PFSK-1 (cell line): Measurements from ENCODE around the gene ZDHHC7.

Experiments
- FOXP2 ChIP-seq: optimal IDR thresholded peaks from 2 replicates; pipeline ENCODE3; 2011; ENCODE audit warnings: borderline replicate concordance, control low read depth, inconsistent platforms; ENCODE audit not compliant: insufficient read depth; ENCODE audit errors: extremely low read length, extremely low read depth
- POLR2AphosphoS5 ChIP-seq: IDR thresholded peaks from 2 replicates; pipeline ENCODE4 v1.6.1; 2012; ENCODE audit warnings: low read depth, mild to moderate bottlenecking, control low read depth, low read length, moderate library complexity
- SIN3A ChIP-seq: IDR thresholded peaks from 2 replicates; pipeline ENCODE4 v1.6.1; 2012; ENCODE audit warnings: mild to moderate bottlenecking, low read length, moderate library complexity, borderline replicate concordance; ENCODE audit not compliant: insufficient read depth
- TAF1 ChIP-seq: IDR thresholded peaks from 2 replicates; pipeline ENCODE4 v1.6.1; 2012; ENCODE audit warnings: low read length, control low read depth, borderline replicate concordance; ENCODE audit not compliant: insufficient read depth
- TF ChIP-seq, protein P1 (sequence below), 2 experiments: IDR thresholded peaks; 2 replicates each; pipeline versions ENCODE4 v1.6.1 to v1.8.0; 2011 to 2012; ENCODE audit warnings: low read depth in 2 of 2, low read length in 2 of 2, control low read depth in 1 of 2, inconsistent platforms in 1 of 2, mild to moderate bottlenecking in 1 of 2, moderate library complexity in 1 of 2; ENCODE audit not compliant: insufficient read depth in 1 of 2

Gene ZDHHC7

GRCh38 chr16:84975066-84975465 is 36.3 kb downstream of the ZDHHC7 start:
- TF ChIP-seq POLR2AphosphoS5, result no peak
- no peak for TF ChIP-seq TAF1
- TF ChIP-seq, protein P1, sequence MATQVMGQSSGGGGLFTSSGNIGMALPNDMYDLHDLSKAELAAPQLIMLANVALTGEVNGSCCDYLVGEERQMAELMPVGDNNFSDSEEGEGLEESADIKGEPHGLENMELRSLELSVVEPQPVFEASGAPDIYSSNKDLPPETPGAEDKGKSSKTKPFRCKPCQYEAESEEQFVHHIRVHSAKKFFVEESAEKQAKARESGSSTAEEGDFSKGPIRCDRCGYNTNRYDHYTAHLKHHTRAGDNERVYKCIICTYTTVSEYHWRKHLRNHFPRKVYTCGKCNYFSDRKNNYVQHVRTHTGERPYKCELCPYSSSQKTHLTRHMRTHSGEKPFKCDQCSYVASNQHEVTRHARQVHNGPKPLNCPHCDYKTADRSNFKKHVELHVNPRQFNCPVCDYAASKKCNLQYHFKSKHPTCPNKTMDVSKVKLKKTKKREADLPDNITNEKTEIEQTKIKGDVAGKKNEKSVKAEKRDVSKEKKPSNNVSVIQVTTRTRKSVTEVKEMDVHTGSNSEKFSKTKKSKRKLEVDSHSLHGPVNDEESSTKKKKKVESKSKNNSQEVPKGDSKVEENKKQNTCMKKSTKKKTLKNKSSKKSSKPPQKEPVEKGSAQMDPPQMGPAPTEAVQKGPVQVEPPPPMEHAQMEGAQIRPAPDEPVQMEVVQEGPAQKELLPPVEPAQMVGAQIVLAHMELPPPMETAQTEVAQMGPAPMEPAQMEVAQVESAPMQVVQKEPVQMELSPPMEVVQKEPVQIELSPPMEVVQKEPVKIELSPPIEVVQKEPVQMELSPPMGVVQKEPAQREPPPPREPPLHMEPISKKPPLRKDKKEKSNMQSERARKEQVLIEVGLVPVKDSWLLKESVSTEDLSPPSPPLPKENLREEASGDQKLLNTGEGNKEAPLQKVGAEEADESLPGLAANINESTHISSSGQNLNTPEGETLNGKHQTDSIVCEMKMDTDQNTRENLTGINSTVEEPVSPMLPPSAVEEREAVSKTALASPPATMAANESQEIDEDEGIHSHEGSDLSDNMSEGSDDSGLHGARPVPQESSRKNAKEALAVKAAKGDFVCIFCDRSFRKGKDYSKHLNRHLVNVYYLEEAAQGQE (IDR thresholded peaks at IDR 0.05; ENCODE audit: insufficient read depth in 1 of 2, low read depth in 2 of 2, low read length in 2 of 2), result no peak
- no peak for TF ChIP-seq FOXP2
- no peak for TF ChIP-seq SIN3A

- TF ChIP-seq POLR2AphosphoS5 (no peak), SIN3A (no peak), TAF1 (no peak), FOXP2 (no peak)
- TF ChIP-seq, protein P1 (IDR thresholded peaks at IDR 0.05; ENCODE audit: insufficient read depth in 1 of 2, low read depth in 2 of 2, low read length in 2 of 2), result no peak
Measured at GRCh38 chr16:84973776-84974523, 37.4 kb downstream of the ZDHHC7 start.

DNA sequence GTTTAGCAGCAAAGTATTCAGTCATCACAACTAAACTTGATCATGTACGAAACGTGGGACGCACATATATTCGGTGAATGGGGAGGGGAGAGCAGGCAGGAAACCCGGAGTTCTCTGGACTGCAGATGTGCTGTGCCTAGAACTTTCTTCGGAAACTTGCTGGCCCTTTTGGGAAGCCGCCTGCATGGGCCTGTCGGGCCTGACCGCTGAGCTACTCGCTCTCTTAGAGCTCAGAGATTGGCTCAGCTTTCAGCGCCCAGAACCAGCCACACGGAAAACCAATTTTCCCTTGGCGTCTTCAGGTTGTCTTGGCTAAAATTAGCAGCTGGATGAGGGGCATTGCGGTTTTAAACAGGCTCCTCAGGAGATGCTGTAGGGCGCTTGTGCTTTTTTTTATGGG is 38.1 kb downstream of the ZDHHC7 start:
- TF ChIP-seq SIN3A (no peak), FOXP2 (no peak), TAF1 (no peak), POLR2AphosphoS5 (no peak)
- TF ChIP-seq, protein P1 (IDR thresholded peaks at IDR 0.05; ENCODE audit: insufficient read depth in 1 of 2, low read depth in 2 of 2, low read length in 2 of 2), result no peak

- TF ChIP-seq POLR2AphosphoS5 (no peak), SIN3A (no peak), FOXP2 (no peak), TAF1 (no peak)
- TF ChIP-seq, protein P1 (IDR thresholded peaks at IDR 0.05; ENCODE audit: insufficient read depth in 1 of 2, low read depth in 2 of 2, low read length in 2 of 2), result no peak
Measured at GRCh38 chr16:84970447-84971127, 40.7 kb downstream of the ZDHHC7 start.
